GM12878 (cell line): ENCODE measurements around the gene MISFA.

ENCODE experiments used
- POLR2A ChIP-seq: IDR thresholded peaks from 2 replicates; pipeline ENCODE4 v1.6.1; 2011; ENCODE audit warnings: low read depth, mild to moderate bottlenecking, low read length
- TF ChIP-seq, protein P1 (sequence below): IDR thresholded peaks from 2 replicates; pipeline ENCODE4 v1.6.1; 2011; ENCODE audit warnings: low read depth, low read length, improper control_type of control experiment, borderline replicate concordance

DNA sequence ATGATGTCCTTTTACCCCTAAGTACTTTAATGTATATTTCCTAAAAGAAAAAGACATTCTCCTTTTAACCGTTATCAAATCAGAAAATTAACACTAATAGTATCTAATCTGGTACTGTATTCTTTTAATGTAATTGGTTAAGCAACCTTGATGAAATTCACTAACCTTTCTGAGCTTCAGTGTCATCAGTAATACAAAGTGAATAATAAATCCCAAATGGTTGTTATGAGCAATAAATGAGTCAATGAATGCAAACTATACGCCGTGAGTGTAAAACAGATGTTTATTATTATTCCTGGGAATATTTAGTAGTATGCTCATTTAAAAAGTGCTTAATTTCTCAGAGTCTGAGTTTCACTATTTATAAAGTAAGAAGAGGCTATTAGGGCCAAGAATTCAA, 32.5 kb upstream of the MISFA start:
- TF ChIP-seq, protein P1, sequence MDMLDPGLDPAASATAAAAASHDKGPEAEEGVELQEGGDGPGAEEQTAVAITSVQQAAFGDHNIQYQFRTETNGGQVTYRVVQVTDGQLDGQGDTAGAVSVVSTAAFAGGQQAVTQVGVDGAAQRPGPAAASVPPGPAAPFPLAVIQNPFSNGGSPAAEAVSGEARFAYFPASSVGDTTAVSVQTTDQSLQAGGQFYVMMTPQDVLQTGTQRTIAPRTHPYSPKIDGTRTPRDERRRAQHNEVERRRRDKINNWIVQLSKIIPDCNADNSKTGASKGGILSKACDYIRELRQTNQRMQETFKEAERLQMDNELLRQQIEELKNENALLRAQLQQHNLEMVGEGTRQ = no peak
- no peak for TF ChIP-seq POLR2A
